HepG2 (cell line): ENCODE data around the gene HDGF. TPM values are rescaled to one million over a fixed set of nuclear protein-coding genes. Genes with fewer than 3 reads are reported as not detected.

Experiments used
- ARNT2 ChIP-seq: sonication (generic); formaldehyde crosslinking; IDR thresholded peaks from 2 replicates; pipeline ENCODE4 v1.8.0; 2022; ENCODE audit warnings: mild to moderate bottlenecking, low read depth, missing genetic modification reagents, moderate library complexity
- CENPT ChIP-seq: sonication (generic); formaldehyde crosslinking; IDR thresholded peaks from 2 replicates; pipeline ENCODE4 v1.8.0; 2022; ENCODE audit warnings: low read depth, mild to moderate bottlenecking, moderate library complexity, missing genetic modification reagents
- CTCF ChIP-seq: sonication (generic); formaldehyde crosslinking; IDR thresholded peaks from 2 replicates; pipeline ENCODE4 v1.5.0; 2020; ENCODE audit warnings: mild to moderate bottlenecking, missing genetic modification reagents, moderate library complexity
- FOXC1 ChIP-seq: sonication (generic); formaldehyde crosslinking; IDR thresholded peaks from 2 replicates; pipeline ENCODE4 v1.8.0; 2022; ENCODE audit warnings: mild to moderate bottlenecking, missing genetic modification reagents, borderline replicate concordance
- FOXO4 ChIP-seq: sonication (generic); formaldehyde crosslinking; conservative IDR thresholded peaks from 2 replicates; pipeline ENCODE4 v1.8.1; 2023; ENCODE audit warnings: missing genetic modification reagents
- HOXA3 ChIP-seq: sonication (generic); formaldehyde crosslinking; IDR thresholded peaks from 2 replicates; pipeline ENCODE4 v1.5.0; 2020; ENCODE audit warnings: missing genetic modification reagents
- LBX2 ChIP-seq: sonication (generic); formaldehyde crosslinking; IDR thresholded peaks from 2 replicates; pipeline ENCODE4 v1.5.0; 2020; ENCODE audit warnings: missing genetic modification reagents, mild to moderate bottlenecking, borderline replicate concordance
- LCORL ChIP-seq, 2 experiments: fragments of 450-650 bp in 1 of 2; sonication (generic) in 1 of 2; formaldehyde crosslinking in 1 of 2; IDR thresholded peaks; 2 replicates each; pipeline versions ENCODE4 v1.5.0 to v1.6.1; 2017 to 2020; ENCODE audit warnings: antibody characterized with exemption in 1 of 2, missing genetic modification reagents in 1 of 2
- MAF1 ChIP-seq: sonication (generic); formaldehyde crosslinking; IDR thresholded peaks from 2 replicates; pipeline ENCODE4 v1.5.0; 2020; ENCODE audit warnings: missing genetic modification reagents, borderline replicate concordance
- NKX3-1 ChIP-seq: sonication (generic); formaldehyde crosslinking; IDR thresholded peaks from 2 replicates; pipeline ENCODE4 v1.5.0; 2020; ENCODE audit warnings: missing genetic modification reagents
- RFX3 ChIP-seq: IDR thresholded peaks from 2 replicates; pipeline ENCODE4 v1.6.1; 2016; ENCODE audit warnings: missing biosample characterization, missing genetic modification reagents
- RFXANK ChIP-seq: IDR thresholded peaks from 2 replicates; pipeline ENCODE4 v1.6.1; 2016
- SKI ChIP-seq: fragments of 450-650 bp; IDR thresholded peaks from one replicate; pipeline ENCODE4 v1.6.1; 2018; ENCODE audit warnings: mild to moderate bottlenecking; ENCODE audit not compliant: partially characterized antibody
- ZFX ChIP-seq: sonication (generic); formaldehyde crosslinking; IDR thresholded peaks from 2 replicates; pipeline ENCODE4 v1.4.0; 2020; ENCODE audit warnings: mild to moderate bottlenecking, low read depth, missing genetic modification reagents, moderate library complexity
- ZNF18 ChIP-seq: sonication (generic); formaldehyde crosslinking; IDR thresholded peaks from 2 replicates; pipeline ENCODE4 v1.8.0; 2022; ENCODE audit warnings: mild to moderate bottlenecking, missing genetic modification reagents; ENCODE audit not compliant: insufficient replicate concordance
- ZNF343 ChIP-seq: sonication (generic); formaldehyde crosslinking; IDR thresholded peaks from 2 replicates; pipeline ENCODE4 v1.4.0; 2020; ENCODE audit warnings: mild to moderate bottlenecking, missing genetic modification reagents
- ZNF546 ChIP-seq: sonication (generic); formaldehyde crosslinking; conservative IDR thresholded peaks from 2 replicates; pipeline ENCODE4 v1.8.1; 2023; ENCODE audit warnings: mild to moderate bottlenecking, missing genetic modification reagents
- ZNF709 ChIP-seq: sonication (generic); formaldehyde crosslinking; IDR thresholded peaks from 2 replicates; pipeline ENCODE4 v1.5.0; 2020; ENCODE audit warnings: mild to moderate bottlenecking, missing genetic modification reagents
- polyA plus RNA-seq, 8 experiments: library from polyadenylated mRNA; depleted of rRNA in 3 of 8; stranded (reverse) in 7 of 8; unstranded in 1 of 8; fragments of >200 nt; fragmentation: Illumina TruSeq in 4 of 8; extraction: Trizol in 4 of 8; gene quantifications; 2 replicates each; pipeline versions ENCODE4 v1.2.1 to v1.2.3, GENCODE V29; 2011 to 2016; ENCODE audit warnings: low read depth in 4 of 8, missing spikeins in 1 of 8, mixed read lengths in 1 of 8; ENCODE audit not compliant: insufficient read depth in 1 of 8
- total RNA-seq, 5 experiments: library from RNA; depleted of rRNA; stranded (reverse); fragments of >200 nt; fragmentation: Illumina TruSeq; extraction: Trizol; gene quantifications; 2 replicates each; pipeline ENCODE4 v1.2.3, GENCODE V29; 2016; ENCODE audit warnings: low read depth in 1 of 5
- TF ChIP-seq, protein P1 (sequence below): sonication (generic); formaldehyde crosslinking; conservative IDR thresholded peaks from 2 replicates; pipeline ENCODE4 v1.4.0; 2020; ENCODE audit warnings: missing genetic modification reagents

Gene HDGF
- total and polyA plus RNA-seq, 2 of the 13 experiments (the other 11 are each of a cell fraction or from before 2014, with no cell fraction given): 156 to 196 TPM

GRCh38 chr1:156751757-156752481, 444 bp upstream of the HDGF start (continued):
- TF ChIP-seq CTCF (CRISPR knock-in tag): peak; percentile 25; the same call in 1 of the 2 replicates
- TF ChIP-seq RFX3 (CRISPR knock-in tag): no peak
- peak; percentile 85 for TF ChIP-seq FOXC1
- TF ChIP-seq ARNT2 (CRISPR knock-in tag): peak; percentile 91
- peak; percentile 13 for TF ChIP-seq ZNF18
- 0 out of 2 replicates have a peak, but pooled peaks have one; percentile 61 for TF ChIP-seq RFXANK
- peak; percentile 85 for TF ChIP-seq HOXA3 (CRISPR knock-in tag)
- TF ChIP-seq ZNF546 (CRISPR knock-in tag): no peak; the same call in 1 of the 2 replicates
- TF ChIP-seq NKX3-1 (CRISPR knock-in tag): 0 out of 2 replicates have a peak, but pooled peaks have one; percentile 54
- TF ChIP-seq MAF1 (CRISPR knock-in tag): peak; percentile 61; the same call in 1 of the 2 replicates
- TF ChIP-seq LCORL (IDR thresholded peaks at IDR 0.05): no peak
- TF ChIP-seq LCORL (CRISPR knock-in tag; IDR thresholded peaks at IDR 0.05): 0 out of 2 replicates have a peak, but pooled peaks have one; percentile 12
- TF ChIP-seq ZNF709 (CRISPR knock-in tag): peak; percentile 72; the same call in 1 of the 2 replicates
- TF ChIP-seq CENPT: no peak
- peak; percentile 76 for TF ChIP-seq ZNF343 (CRISPR knock-in tag)
- peak; percentile 86 for TF ChIP-seq ZFX (CRISPR knock-in tag)
- no peak; the same call in 1 of the 2 replicates for TF ChIP-seq LBX2
- TF ChIP-seq, protein P1, sequence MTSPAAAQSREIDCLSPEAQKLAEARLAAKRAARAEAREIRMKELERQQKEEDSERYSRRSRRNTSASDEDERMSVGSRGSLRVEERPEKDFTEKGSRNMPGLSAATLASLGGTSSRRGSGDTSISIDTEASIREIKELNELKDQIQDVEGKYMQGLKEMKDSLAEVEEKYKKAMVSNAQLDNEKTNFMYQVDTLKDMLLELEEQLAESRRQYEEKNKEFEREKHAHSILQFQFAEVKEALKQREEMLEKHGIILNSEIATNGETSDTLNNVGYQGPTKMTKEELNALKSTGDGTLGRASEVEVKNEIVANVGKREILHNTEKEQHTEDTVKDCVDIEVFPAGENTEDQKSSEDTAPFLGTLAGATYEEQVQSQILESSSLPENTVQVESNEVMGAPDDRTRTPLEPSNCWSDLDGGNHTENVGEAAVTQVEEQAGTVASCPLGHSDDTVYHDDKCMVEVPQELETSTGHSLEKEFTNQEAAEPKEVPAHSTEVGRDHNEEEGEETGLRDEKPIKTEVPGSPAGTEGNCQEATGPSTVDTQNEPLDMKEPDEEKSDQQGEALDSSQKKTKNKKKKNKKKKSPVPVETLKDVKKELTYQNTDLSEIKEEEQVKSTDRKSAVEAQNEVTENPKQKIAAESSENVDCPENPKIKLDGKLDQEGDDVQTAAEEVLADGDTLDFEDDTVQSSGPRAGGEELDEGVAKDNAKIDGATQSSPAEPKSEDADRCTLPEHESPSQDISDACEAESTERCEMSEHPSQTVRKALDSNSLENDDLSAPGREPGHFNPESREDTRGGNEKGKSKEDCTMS (CRISPR knock-in tag): no peak
- TF ChIP-seq FOXO4 (CRISPR knock-in tag): 0 out of 2 replicates have a peak, but pooled peaks have one; percentile 30
- TF ChIP-seq SKI: no peak
